Neutrophil (primary cell): ENCODE measurements around the gene PERP.
A peak's percentile ranks its signal among the peaks of the same experiment; 100 is the strongest.

ENCODE experiments used
- H3K27ac ChIP-seq: fragments of 200-600 bp; sonication (generic); 2 replicates; pipeline ENCODE4 v1.5.1; 2016; ENCODE audit warnings: mild to moderate bottlenecking, moderate library complexity
- H3K27me3 ChIP-seq: fragments of 200-600 bp; sonication (generic); 2 replicates; pipeline ENCODE4 v1.6.0; 2016; ENCODE audit warnings: mild to moderate bottlenecking
- H3K36me3 ChIP-seq: fragments of 200-600 bp; sonication (generic); 2 replicates; pipeline ENCODE4 v1.5.1; 2017
- H3K4me1 ChIP-seq, 2 experiments: fragments of 200-600 bp in 1 of 2; sonication (generic) in 1 of 2; 1 replicate in 1 of 2; 2 replicates in 1 of 2; pipeline versions ENCODE4 v1.5.1 to v1.6.1; 2013 to 2016; ENCODE audit warnings: low read depth in 1 of 2, low read length in 1 of 2, mild to moderate bottlenecking in 1 of 2, moderate library complexity in 1 of 2; ENCODE audit not compliant: control insufficient read depth in 1 of 2, insufficient read depth in 1 of 2
- H3K4me3 ChIP-seq, 2 experiments: fragments of 200-600 bp in 1 of 2; sonication (generic) in 1 of 2; 1 replicate in 1 of 2; 2 replicates in 1 of 2; pipeline ENCODE4 v1.5.1; 2013 to 2016; ENCODE audit warnings: low read depth in 1 of 2, low read length in 1 of 2, mild to moderate bottlenecking in 1 of 2, moderate library complexity in 1 of 2
- H3K9me3 ChIP-seq: fragments of 200-600 bp; sonication (generic); 2 replicates; pipeline ENCODE4 v1.5.1; 2016
- TF ChIP-seq, protein P1 (sequence below): fragments of 200-600 bp; sonication (generic); IDR thresholded peaks from 2 replicates; pipeline ENCODE4 v1.5.1; 2016; ENCODE audit warnings: antibody characterized with exemption

PERP gene

DNA sequence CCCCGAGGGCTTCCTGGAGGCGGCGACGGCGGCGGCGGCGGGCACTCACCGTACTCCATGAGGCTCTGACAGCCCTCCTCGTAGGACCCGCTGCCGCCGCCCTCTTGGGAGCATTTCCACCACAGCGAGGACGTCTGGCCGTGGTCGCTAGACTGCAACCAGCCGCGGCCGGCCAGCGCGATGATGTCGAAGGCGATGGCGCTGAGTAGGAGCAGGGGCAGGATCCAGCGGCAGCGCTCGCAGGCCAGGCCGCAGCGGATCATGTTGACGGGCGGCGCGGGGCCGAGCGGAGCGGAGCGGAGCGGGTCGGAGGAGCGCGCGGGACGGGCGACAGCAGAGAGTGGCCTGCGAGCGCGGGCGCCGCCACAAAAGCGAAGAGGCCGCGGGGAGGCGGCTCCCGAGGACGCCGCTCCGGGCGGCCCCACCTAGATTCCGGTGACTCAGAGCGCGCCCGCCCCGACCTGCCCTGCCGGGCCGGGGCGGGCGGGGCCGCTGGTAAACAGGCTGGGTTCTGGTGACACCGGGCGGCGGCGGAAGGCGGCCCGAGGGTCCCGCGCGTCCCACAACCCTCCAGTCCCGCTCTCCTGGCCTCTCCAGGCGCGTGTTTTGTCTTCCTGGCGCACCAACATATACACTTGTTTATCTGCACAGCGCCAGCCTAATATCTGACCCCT, at the start of gene PERP:
Gene PERP (minus strand): TSS at position 342 of the 674 bp plus-strand sequence. CDS start 79 bp downstream, at position 263.
- H3K4me3 ChIP-seq: peak within 1 kb of the TSS; percentile 28 to 53
- no peaks in the 10 kb centered on the region for H3K36me3 ChIP-seq
- H3K27me3 ChIP-seq: peaks cover 91% of the 10 kb centered on the region
- TF ChIP-seq, protein P1, sequence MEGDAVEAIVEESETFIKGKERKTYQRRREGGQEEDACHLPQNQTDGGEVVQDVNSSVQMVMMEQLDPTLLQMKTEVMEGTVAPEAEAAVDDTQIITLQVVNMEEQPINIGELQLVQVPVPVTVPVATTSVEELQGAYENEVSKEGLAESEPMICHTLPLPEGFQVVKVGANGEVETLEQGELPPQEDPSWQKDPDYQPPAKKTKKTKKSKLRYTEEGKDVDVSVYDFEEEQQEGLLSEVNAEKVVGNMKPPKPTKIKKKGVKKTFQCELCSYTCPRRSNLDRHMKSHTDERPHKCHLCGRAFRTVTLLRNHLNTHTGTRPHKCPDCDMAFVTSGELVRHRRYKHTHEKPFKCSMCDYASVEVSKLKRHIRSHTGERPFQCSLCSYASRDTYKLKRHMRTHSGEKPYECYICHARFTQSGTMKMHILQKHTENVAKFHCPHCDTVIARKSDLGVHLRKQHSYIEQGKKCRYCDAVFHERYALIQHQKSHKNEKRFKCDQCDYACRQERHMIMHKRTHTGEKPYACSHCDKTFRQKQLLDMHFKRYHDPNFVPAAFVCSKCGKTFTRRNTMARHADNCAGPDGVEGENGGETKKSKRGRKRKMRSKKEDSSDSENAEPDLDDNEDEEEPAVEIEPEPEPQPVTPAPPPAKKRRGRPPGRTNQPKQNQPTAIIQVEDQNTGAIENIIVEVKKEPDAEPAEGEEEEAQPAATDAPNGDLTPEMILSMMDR: no peak
- H3K4me1 ChIP-seq: peaks cover 4 to 12% of the 10 kb centered on the region in 2 experiments
- H3K9me3 ChIP-seq: no peaks in the 10 kb centered on the region
- no peak within 1 kb of the TSS for H3K27ac ChIP-seq

- no peaks in the 10 kb centered on the region for H3K9me3 ChIP-seq
- peaks cover 70% of the 10 kb centered on the region for H3K27me3 ChIP-seq
- no peak overlapping the region for H3K27ac ChIP-seq
- H3K4me3 ChIP-seq: no peak overlapping the region
- H3K4me1 ChIP-seq: no peaks in the 10 kb centered on the region
- no peaks in the 10 kb centered on the region for H3K36me3 ChIP-seq
- TF ChIP-seq, protein P1: no peak
Measured at GRCh38 chr6:138155443-138155842, 48.2 kb upstream of the PERP start.

- no peaks in the 10 kb centered on the region for H3K9me3 ChIP-seq
- TF ChIP-seq, protein P1: no peak
- no peak overlapping the region for H3K4me3 ChIP-seq
Measured at GRCh38 chr6:138146544-138146943, 39.3 kb upstream of the PERP start.

GRCh38 chr6:138145402-138145801, 38.2 kb upstream of the PERP start:
- Histone ChIP-seq H3K27ac (no peak overlapping the region), H3K4me1 (no peaks in the 10 kb centered on the region), H3K36me3 (no peaks in the 10 kb centered on the region), H3K4me3 (no peak overlapping the region), H3K9me3 (no peaks in the 10 kb centered on the region), H3K27me3 (peaks cover 42% of the 10 kb centered on the region)
- TF ChIP-seq, protein P1: no peak

More at GRCh38 chr6:138146544-138146943, 39.3 kb upstream of the PERP start:
- peaks cover 34% of the 10 kb centered on the region for H3K27me3 ChIP-seq
- H3K36me3 ChIP-seq: no peaks in the 10 kb centered on the region
- no peaks in the 10 kb centered on the region for H3K4me1 ChIP-seq
- no peak overlapping the region for H3K27ac ChIP-seq

- Histone ChIP-seq H3K27me3 (peaks cover 30% of the 10 kb centered on the region), H3K4me3 (no peak overlapping the region), H3K4me1 (no peaks in the 10 kb centered on the region), H3K9me3 (no peaks in the 10 kb centered on the region), H3K36me3 (no peaks in the 10 kb centered on the region), H3K27ac (no peak overlapping the region)
- TF ChIP-seq, protein P1: no peak
Measured at GRCh38 chr6:138142806-138143205, 35.6 kb upstream of the PERP start.
